GM12878 (cell line): Measurements from ENCODE around the gene AFTPH. TPM values are rescaled to one million over a fixed set of nuclear protein-coding genes. Genes with fewer than 3 reads are reported as not detected.
A peak's percentile ranks its signal among the peaks of the same experiment; 100 is the strongest.

Source experiments
- ATAC-seq: fragments of 200-7000 bp; cut with Tn5 transposase; 3 replicates; pipeline ENCODE4 v1.9.1; 2020; ENCODE audit warnings: mild to moderate bottlenecking, moderate library complexity
- BruUV-seq: library from RNA; stranded (reverse); fragments of 400-500 nt; replicated peaks from 2 replicates; lab custom pipeline; 2021; lab: Mats Ljungman, UMichigan
- CTCF ChIA-PET: fragments of 300-600 bp; sonication (Branson Sonifier 250); formaldehyde crosslinking; extraction: SDS; loops from one replicate; lab custom pipeline; 2021; ENCODE audit warnings: inconsistent platforms; lab: Yijun Ruan, JAX
- POLR2A ChIA-PET: fragments of 350-600 bp; formaldehyde crosslinking; extraction: SDS; loops from one replicate; lab custom pipeline; 2021; ENCODE audit warnings: inconsistent platforms; lab: Charles Lee
- RAD21 ChIA-PET: fragments of 300-600 bp; sonication (Branson Sonifier 250); formaldehyde crosslinking; loops from one replicate; lab custom pipeline; 2023; ENCODE audit warnings: antibody characterized with exemption; ENCODE audit not compliant: unreplicated experiment; lab: Charles Lee
- SMC1A ChIA-PET: fragments of 300-600 bp; sonication (Branson Sonifier 250); formaldehyde crosslinking; loops from one replicate; lab custom pipeline; 2023; ENCODE audit not compliant: unreplicated experiment, uncharacterized antibody; lab: Charles Lee
- DNase-seq: peaks from one replicate; pipeline ENCODE4 v3.0.0-alpha.2; 2011; ENCODE audit warnings: low read depth, low spot score
- FAIRE-seq: peaks from 3 replicates; lab custom pipeline; 2011; peaks lifted over from hg19 to GRCh38; lab: Jason Lieb, UNC
- H2AFZ ChIP-seq: 2 replicates; pipeline ENCODE4 v1.6.0; 2011; ENCODE audit warnings: low read depth, low read length, control low read depth; ENCODE audit not compliant: control insufficient read depth
- H3K27ac ChIP-seq: 2 replicates; pipeline ENCODE4 v1.5.1; 2011; ENCODE audit warnings: control low read depth; ENCODE audit not compliant: control insufficient read depth, insufficient read depth
- H3K27me3 ChIP-seq, 2 experiments: replicated peaks in 1 of 2; 2 replicates each; pipeline versions ENCODE4 v1.6.0 to v1.6.1; 2011; ENCODE audit warnings: low read length in 1 of 2; ENCODE audit not compliant: control insufficient read depth in 2 of 2, insufficient read depth in 2 of 2
- H3K36me3 ChIP-seq, 2 experiments: 2 replicates each; pipeline ENCODE4 v1.5.1; 2011; ENCODE audit warnings: low read length in 1 of 2; ENCODE audit not compliant: control insufficient read depth in 2 of 2, insufficient read depth in 2 of 2
- H3K4me1 ChIP-seq: 2 replicates; pipeline ENCODE4 v1.6.1; 2011; ENCODE audit warnings: mild to moderate bottlenecking, low read length, moderate library complexity, mixed read lengths; ENCODE audit not compliant: control insufficient read depth, insufficient read depth
- H3K4me2 ChIP-seq: 2 replicates; pipeline ENCODE4 v1.6.0; 2011; ENCODE audit warnings: control low read depth; ENCODE audit not compliant: control insufficient read depth, insufficient read depth
- H3K4me3 ChIP-seq: fragments of 200-600 bp; sonication (generic); 2 replicates; pipeline ENCODE4 v1.5.1; 2016
- H3K79me2 ChIP-seq: 2 replicates; pipeline ENCODE4 v1.6.0; 2011; ENCODE audit warnings: low read length; ENCODE audit not compliant: control insufficient read depth, insufficient read depth
- H3K9ac ChIP-seq: 2 replicates; pipeline ENCODE4 v1.8.0; 2011; ENCODE audit warnings: low read length, control low read depth, mixed read lengths; ENCODE audit not compliant: control insufficient read depth, insufficient read depth
- H3K9me3 ChIP-seq: replicated peaks from 3 replicates; pipeline ENCODE4 v1.5.1; 2011; ENCODE audit warnings: mild to moderate bottlenecking, low read length; ENCODE audit not compliant: control insufficient read depth, insufficient read depth
- H4K20me1 ChIP-seq: 2 replicates; pipeline ENCODE4 v1.6.0; 2011; ENCODE audit not compliant: control insufficient read depth, insufficient read depth
- EED ChIP-seq: sonication (generic); IDR thresholded peaks from 2 replicates; pipeline ENCODE4 v1.6.1; 2016; ENCODE audit warnings: antibody characterized with exemption, low read depth
- HDGF ChIP-seq: fragments of 450-650 bp; IDR thresholded peaks from 2 replicates; pipeline ENCODE4 v1.6.1; 2016; ENCODE audit warnings: antibody characterized with exemption
- TBL1XR1 ChIP-seq: IDR thresholded peaks from 2 replicates; pipeline ENCODE4 v1.6.1; 2012; ENCODE audit warnings: low read depth, low read length, improper control_type of control experiment
- ZNF274 ChIP-seq: IDR thresholded peaks from one replicate; pipeline ENCODE4 v1.8.0; 2011; ENCODE audit not compliant: insufficient read length, insufficient read depth
- WGBS: methylation state at CpG from one replicate; pipeline ENCODE4 v1.1.6; 2016; ENCODE audit warnings: low lambda C conversion rate; ENCODE audit not compliant: insufficient replicate concordance, insufficient coverage; ENCODE audit errors: missing lambda C conversion rate; 5-methylcytosine and 5-hydroxymethylcytosine counted together
- in situ Hi-C: fragments of 300-500 bp; cut with MboI; formaldehyde crosslinking; loops from 9 replicates; pipeline ENCODE4 v1.14.3; 2018; ENCODE audit warnings: mixed read lengths
- intact Hi-C: fragments of 100-400 bp; cut with micrococcal nuclease; formaldehyde crosslinking; loops from one replicate; pipeline ENCODE4 v1.14.2; 2022; ENCODE audit not compliant: unreplicated experiment
- polyA plus RNA-seq, 11 experiments: library from polyadenylated mRNA; depleted of rRNA in 4 of 11; unstranded in 6 of 11; stranded (reverse) in 5 of 11; fragments of >200 nt; fragmentation: Nextera tagmentation in 4 of 11; fragmentation: Illumina TruSeq in 1 of 11; extraction: Ambion mirVana in 4 of 11; extraction: Trizol in 1 of 11; gene quantifications; 1 replicate in 1 of 11; 2 replicates in 10 of 11; pipeline versions ENCODE4 v1.2.1 to v1.2.3, GENCODE V29; 2011 to 2016; ENCODE audit warnings: inconsistent platforms in 2 of 11, missing spikeins in 2 of 11, low read depth in 1 of 11
- total RNA-seq, 4 experiments: library from RNA; depleted of rRNA in 3 of 4; stranded (reverse); fragments of >200 nt in 3 of 4; fragmentation: Illumina TruSeq in 1 of 4; extraction: Trizol in 1 of 4; gene quantifications; 2 replicates each; pipeline versions ENCODE4 v1.2.1 to v1.2.3, GENCODE V29; 2013 to 2021
- TF ChIP-seq, protein P1 (sequence below): fragments of 450-650 bp; IDR thresholded peaks from 2 replicates; pipeline ENCODE4 v1.6.1; 2016; ENCODE audit warnings: mild to moderate bottlenecking, moderate library complexity, borderline replicate concordance
- TF ChIP-seq, protein P2 (sequence below): fragments of 450-650 bp; IDR thresholded peaks from 2 replicates; pipeline ENCODE4 v1.6.1; 2016; ENCODE audit warnings: mild to moderate bottlenecking
- TF ChIP-seq, protein P3 (sequence below): IDR thresholded peaks from 2 replicates; pipeline ENCODE4 v1.6.1; 2012; ENCODE audit warnings: low read length, inconsistent platforms
- TF ChIP-seq, protein P4 (sequence below): fragments of 450-650 bp; IDR thresholded peaks from 2 replicates; pipeline ENCODE4 v1.6.1; 2014; ENCODE audit warnings: mild to moderate bottlenecking

The AFTPH gene
- total and polyA plus RNA-seq, 10 of the 15 experiments (the other 5 are each of a cell fraction or from before 2014, with no cell fraction given), result 25.6 to 77.3 (median 39.5) TPM

DNA sequence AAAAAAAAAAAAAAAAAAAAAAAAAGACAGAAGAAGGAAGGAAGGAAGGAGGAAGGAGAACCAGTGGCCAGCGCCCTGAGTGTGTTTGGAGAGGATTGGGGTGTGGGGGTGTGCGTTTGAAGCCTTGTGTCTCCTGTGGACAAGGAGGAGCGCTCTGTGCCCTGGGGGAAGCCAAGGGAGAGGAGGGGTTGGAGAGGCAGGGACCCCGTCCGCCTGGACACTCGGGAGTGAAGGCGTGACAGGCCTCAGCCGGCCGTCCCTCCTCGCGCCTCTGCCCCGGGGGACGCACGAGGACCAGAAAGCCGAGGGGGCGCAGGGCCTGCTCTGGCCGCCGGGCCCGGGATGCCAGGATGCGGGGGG, 84.7 kb downstream of the AFTPH start:
- TF ChIP-seq, protein P1, sequence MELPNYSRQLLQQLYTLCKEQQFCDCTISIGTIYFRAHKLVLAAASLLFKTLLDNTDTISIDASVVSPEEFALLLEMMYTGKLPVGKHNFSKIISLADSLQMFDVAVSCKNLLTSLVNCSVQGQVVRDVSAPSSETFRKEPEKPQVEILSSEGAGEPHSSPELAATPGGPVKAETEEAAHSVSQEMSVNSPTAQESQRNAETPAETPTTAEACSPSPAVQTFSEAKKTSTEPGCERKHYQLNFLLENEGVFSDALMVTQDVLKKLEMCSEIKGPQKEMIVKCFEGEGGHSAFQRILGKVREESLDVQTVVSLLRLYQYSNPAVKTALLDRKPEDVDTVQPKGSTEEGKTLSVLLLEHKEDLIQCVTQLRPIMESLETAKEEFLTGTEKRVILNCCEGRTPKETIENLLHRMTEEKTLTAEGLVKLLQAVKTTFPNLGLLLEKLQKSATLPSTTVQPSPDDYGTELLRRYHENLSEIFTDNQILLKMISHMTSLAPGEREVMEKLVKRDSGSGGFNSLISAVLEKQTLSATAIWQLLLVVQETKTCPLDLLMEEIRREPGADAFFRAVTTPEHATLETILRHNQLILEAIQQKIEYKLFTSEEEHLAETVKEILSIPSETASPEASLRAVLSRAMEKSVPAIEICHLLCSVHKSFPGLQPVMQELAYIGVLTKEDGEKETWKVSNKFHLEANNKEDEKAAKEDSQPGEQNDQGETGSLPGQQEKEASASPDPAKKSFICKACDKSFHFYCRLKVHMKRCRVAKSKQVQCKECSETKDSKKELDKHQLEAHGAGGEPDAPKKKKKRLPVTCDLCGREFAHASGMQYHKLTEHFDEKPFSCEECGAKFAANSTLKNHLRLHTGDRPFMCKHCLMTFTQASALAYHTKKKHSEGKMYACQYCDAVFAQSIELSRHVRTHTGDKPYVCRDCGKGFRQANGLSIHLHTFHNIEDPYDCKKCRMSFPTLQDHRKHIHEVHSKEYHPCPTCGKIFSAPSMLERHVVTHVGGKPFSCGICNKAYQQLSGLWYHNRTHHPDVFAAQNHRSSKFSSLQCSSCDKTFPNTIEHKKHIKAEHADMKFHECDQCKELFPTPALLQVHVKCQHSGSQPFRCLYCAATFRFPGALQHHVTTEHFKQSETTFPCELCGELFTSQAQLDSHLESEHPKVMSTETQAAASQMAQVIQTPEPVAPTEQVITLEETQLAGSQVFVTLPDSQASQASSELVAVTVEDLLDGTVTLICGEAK, result no peak
- TF ChIP-seq, protein P2, sequence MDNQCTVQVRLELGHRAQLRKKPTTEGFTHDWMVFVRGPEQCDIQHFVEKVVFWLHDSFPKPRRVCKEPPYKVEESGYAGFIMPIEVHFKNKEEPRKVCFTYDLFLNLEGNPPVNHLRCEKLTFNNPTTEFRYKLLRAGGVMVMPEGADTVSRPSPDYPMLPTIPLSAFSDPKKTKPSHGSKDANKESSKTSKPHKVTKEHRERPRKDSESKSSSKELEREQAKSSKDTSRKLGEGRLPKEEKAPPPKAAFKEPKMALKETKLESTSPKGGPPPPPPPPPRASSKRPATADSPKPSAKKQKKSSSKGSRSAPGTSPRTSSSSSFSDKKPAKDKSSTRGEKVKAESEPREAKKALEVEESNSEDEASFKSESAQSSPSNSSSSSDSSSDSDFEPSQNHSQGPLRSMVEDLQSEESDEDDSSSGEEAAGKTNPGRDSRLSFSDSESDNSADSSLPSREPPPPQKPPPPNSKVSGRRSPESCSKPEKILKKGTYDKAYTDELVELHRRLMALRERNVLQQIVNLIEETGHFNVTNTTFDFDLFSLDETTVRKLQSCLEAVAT, result peak; percentile 58; the same call in 1 of the 2 replicates
- TF ChIP-seq, protein P3, sequence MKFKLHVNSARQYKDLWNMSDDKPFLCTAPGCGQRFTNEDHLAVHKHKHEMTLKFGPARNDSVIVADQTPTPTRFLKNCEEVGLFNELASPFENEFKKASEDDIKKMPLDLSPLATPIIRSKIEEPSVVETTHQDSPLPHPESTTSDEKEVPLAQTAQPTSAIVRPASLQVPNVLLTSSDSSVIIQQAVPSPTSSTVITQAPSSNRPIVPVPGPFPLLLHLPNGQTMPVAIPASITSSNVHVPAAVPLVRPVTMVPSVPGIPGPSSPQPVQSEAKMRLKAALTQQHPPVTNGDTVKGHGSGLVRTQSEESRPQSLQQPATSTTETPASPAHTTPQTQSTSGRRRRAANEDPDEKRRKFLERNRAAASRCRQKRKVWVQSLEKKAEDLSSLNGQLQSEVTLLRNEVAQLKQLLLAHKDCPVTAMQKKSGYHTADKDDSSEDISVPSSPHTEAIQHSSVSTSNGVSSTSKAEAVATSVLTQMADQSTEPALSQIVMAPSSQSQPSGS, result no peak
- TF ChIP-seq EED, result 0 out of 2 replicates have a peak, but pooled peaks have one; percentile 24
- TF ChIP-seq TBL1XR1, result no peak
- TF ChIP-seq, protein P4, sequence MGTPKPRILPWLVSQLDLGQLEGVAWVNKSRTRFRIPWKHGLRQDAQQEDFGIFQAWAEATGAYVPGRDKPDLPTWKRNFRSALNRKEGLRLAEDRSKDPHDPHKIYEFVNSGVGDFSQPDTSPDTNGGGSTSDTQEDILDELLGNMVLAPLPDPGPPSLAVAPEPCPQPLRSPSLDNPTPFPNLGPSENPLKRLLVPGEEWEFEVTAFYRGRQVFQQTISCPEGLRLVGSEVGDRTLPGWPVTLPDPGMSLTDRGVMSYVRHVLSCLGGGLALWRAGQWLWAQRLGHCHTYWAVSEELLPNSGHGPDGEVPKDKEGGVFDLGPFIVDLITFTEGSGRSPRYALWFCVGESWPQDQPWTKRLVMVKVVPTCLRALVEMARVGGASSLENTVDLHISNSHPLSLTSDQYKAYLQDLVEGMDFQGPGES, result no peak
- no peak for TF ChIP-seq ZNF274
- TF ChIP-seq HDGF, result 0 out of 2 replicates have a peak, but pooled peaks have one; percentile 69
- ATAC-seq (peak; percentile 6), DNase-seq (no peak), FAIRE-seq (no peak)
- BruUV-seq, result no TSS peak
- Histone ChIP-seq H3K27me3 (no peaks in the 10 kb centered on the region), H3K36me3 (no peaks in the 10 kb centered on the region), H4K20me1 (no peaks in the 10 kb centered on the region), H3K27ac (peak overlapping the region; percentile 14; the same call in 1 of the 2 replicates), H3K4me3 (peak overlapping the region; percentile 56; the same call in 1 of the 2 replicates), H3K79me2 (no peaks in the 10 kb centered on the region), H3K4me1 (peaks cover 38% of the 10 kb centered on the region), H2AFZ (peak overlapping the region; percentile 70), H3K9ac (peak overlapping the region; percentile 66), H3K9me3 (no peaks in the 10 kb centered on the region; the same call in 2 of the 3 replicates), H3K4me2 (peak overlapping the region; percentile 53)
- in situ Hi-C loops (no loop called here), intact Hi-C loops (loop anchor here (5.0 kb wide), 1 partner anchor 253 kb away; no protein-coding TSS in a partner anchor)
- RAD21 ChIA-PET, result interaction anchor here (1.0 to 5.3 kb wide), 13 partner anchors 9 to 254 kb away, joined by 3 to 73 read pairs (median 17); partner anchors contain the start of genes AFTPH and SERTAD2
- CTCF ChIA-PET, result interaction anchor here (0.6 to 5.7 kb wide), 18 partner anchors 9 to 490 kb away, joined by 3 to 37 read pairs (median 6); partner anchors contain the start of gene AFTPH
- SMC1A ChIA-PET, result interaction anchor here (1.0 to 4.9 kb wide), 6 partner anchors 9 to 278 kb away, joined by 4 to 48 read pairs (median 39); partner anchors contain the start of gene AFTPH
- whole genome bisulfite sequencing, result 11% methylated on average over 3 of the region's 20 CpGs
- POLR2A ChIA-PET, result interaction anchor here (0.9 to 3.8 kb wide), 4 partner anchors 32 to 315 kb away, joined by 3 to 20 read pairs (median 7); partner anchors contain the start of gene SERTAD2
